ENCODE measurements around the gene KREMEN1. TPM values are rescaled to one million over a fixed set of nuclear protein-coding genes. Genes with fewer than 3 reads are reported as not detected.

Gene KREMEN1
- total and polyA plus RNA-seq, 2 donors (not counting 1 experiment from before 2014, with no cell fraction given) = 0.01 TPM; not detected in 1

- H3K27ac ChIP-seq (ENCODE audit: low read length in 2 of 2) = no peak overlapping the region
- Mint-ChIP-seq H3K27ac (no peak overlapping the region), H3K9me3 (ENCODE audit: insufficient read depth) (no peaks in the 10 kb centered on the region), H3K4me3 (no peak overlapping the region), H3K27me3 (peaks cover 40% of the 10 kb centered on the region), H3K4me1 (no peaks in the 10 kb centered on the region)
- ChIA-PET CTCF (no interaction called here), POLR2A (no interaction called here)
- intact Hi-C loops (cut with micrococcal nuclease) = loop anchor here (10.0 kb wide), 1 partner anchor 135 kb away; no protein-coding TSS in a partner anchor
- no peaks in the 10 kb centered on the region for H3K4me1 ChIP-seq (ENCODE audit: control insufficient read depth in 2 of 2, insufficient read depth in 2 of 2, low read length in 2 of 2)
- H3K4me3 ChIP-seq (ENCODE audit: control extremely low read depth in 1 of 5, extremely low read depth in 1 of 5, insufficient read depth in 1 of 5, low read depth in 2 of 5, low read length in 4 of 5) = no peak overlapping the region
- H3K79me2 ChIP-seq (ENCODE audit: control insufficient read depth, insufficient read depth, low read length) = no peaks in the 10 kb centered on the region
- TF ChIP-seq EZH2 (IDR thresholded peaks at IDR 0.05; ENCODE audit: borderline replicate concordance, insufficient read depth, low read depth, low read length, poor library complexity, severe bottlenecking) (no peak), CTCF (IDR thresholded peaks at IDR 0.05) (no peak)
- no peak overlapping the region for H2AFZ ChIP-seq (ENCODE audit: insufficient read depth, low read depth, low read length, poor library complexity, severe bottlenecking)
- no peak overlapping the region for H3K4me2 ChIP-seq (replicated peaks; ENCODE audit: low read depth, low read length, poor library complexity, severe bottlenecking)
- H3K36me3 ChIP-seq (replicated peaks in 1 of 2; ENCODE audit: control extremely low read depth in 1 of 2, control insufficient read depth in 1 of 2, extremely low read depth in 1 of 2, insufficient read depth in 2 of 2, low read length in 1 of 2) = no peaks in the 10 kb centered on the region
- ATAC-seq (ENCODE audit: low read depth) (no peak), DNase-seq (no peak)
- no peaks in the 10 kb centered on the region for H4K20me1 ChIP-seq (ENCODE audit: control insufficient read depth, insufficient read depth, low read length, poor library complexity, severe bottlenecking)
- H3K9ac ChIP-seq (ENCODE audit: low read length) = no peak overlapping the region
- 80% methylated on average over 2 of the region's 4 CpGs for WGBS (ENCODE audit: insufficient coverage)
- peaks cover 0 to 4% (median 2%) of the 10 kb centered on the region in 4 experiments for H3K27me3 ChIP-seq (replicated peaks in 1 of 4; ENCODE audit: control extremely low read depth in 1 of 4, control insufficient read depth in 3 of 4, insufficient read depth in 4 of 4, low read length in 3 of 4)
- peaks cover 0 to 3% (median 0%) of the 10 kb centered on the region in 3 donors for H3K9me3 ChIP-seq (ENCODE audit: control extremely low read depth in 1 of 3, control insufficient read depth in 2 of 3, insufficient read depth in 1 of 3, low read length in 2 of 3)
Observed at GRCh38 chr22:29109822-29110221, 37.0 kb downstream of the KREMEN1 start.

GRCh38 chr22:29110946-29111345 lies 38.1 kb downstream of the KREMEN1 start:
- TF ChIP-seq EZH2 (IDR thresholded peaks at IDR 0.05; ENCODE audit: borderline replicate concordance, insufficient read depth, low read depth, low read length, poor library complexity, severe bottlenecking) = no peak
- ChIA-PET CTCF (no interaction called here), POLR2A (no interaction called here)
- H3K36me3 ChIP-seq (replicated peaks in 1 of 2; ENCODE audit: control extremely low read depth in 1 of 2, control insufficient read depth in 1 of 2, extremely low read depth in 1 of 2, insufficient read depth in 2 of 2, low read length in 1 of 2) = no peaks in the 10 kb centered on the region
- Mint-ChIP-seq H3K4me1 (no peaks in the 10 kb centered on the region), H3K27me3 (peaks cover 47% of the 10 kb centered on the region), H3K4me3 (no peak overlapping the region), H3K27ac (no peak overlapping the region), H3K9me3 (ENCODE audit: insufficient read depth) (no peaks in the 10 kb centered on the region)
- ATAC-seq (ENCODE audit: low read depth) (no peak), DNase-seq (no peak)
- H3K4me1 ChIP-seq (ENCODE audit: control insufficient read depth in 2 of 2, insufficient read depth in 2 of 2, low read length in 2 of 2) = no peaks in the 10 kb centered on the region
- H2AFZ ChIP-seq (ENCODE audit: insufficient read depth, low read depth, low read length, poor library complexity, severe bottlenecking) = no peak overlapping the region
- H3K27ac ChIP-seq (ENCODE audit: low read length in 2 of 2) = no peak overlapping the region
- WGBS (ENCODE audit: insufficient coverage) = no CpG with 5 or more reads among the region's 3 CpGs
- no peak overlapping the region for H3K4me3 ChIP-seq (ENCODE audit: control extremely low read depth in 1 of 5, extremely low read depth in 1 of 5, insufficient read depth in 1 of 5, low read depth in 2 of 5, low read length in 4 of 5)
- H3K9ac ChIP-seq (ENCODE audit: low read length) = no peak overlapping the region
- peaks cover 0 to 4% (median 2%) of the 10 kb centered on the region in 4 experiments for H3K27me3 ChIP-seq (replicated peaks in 1 of 4; ENCODE audit: control extremely low read depth in 1 of 4, control insufficient read depth in 3 of 4, insufficient read depth in 4 of 4, low read length in 3 of 4)
- intact Hi-C loops (cut with micrococcal nuclease) = loop anchor here (10.0 kb wide), 1 partner anchor 134 kb away; no protein-coding TSS in a partner anchor
- H4K20me1 ChIP-seq (ENCODE audit: control insufficient read depth, insufficient read depth, low read length, poor library complexity, severe bottlenecking) = no peaks in the 10 kb centered on the region
- H3K9me3 ChIP-seq (ENCODE audit: control extremely low read depth in 1 of 3, control insufficient read depth in 2 of 3, insufficient read depth in 1 of 3, low read length in 2 of 3) = peaks cover 0 to 3% (median 0%) of the 10 kb centered on the region in 3 donors
- no peak overlapping the region for H3K4me2 ChIP-seq (replicated peaks; ENCODE audit: low read depth, low read length, poor library complexity, severe bottlenecking)
- H3K79me2 ChIP-seq (ENCODE audit: control insufficient read depth, insufficient read depth, low read length) = no peaks in the 10 kb centered on the region
